NCI-H748 (cell line): ENCODE results near the gene CTTN.
A peak's percentile ranks its signal among the peaks of the same experiment; 100 is the strongest.
"Not testable (repeated sequence)": the region's sequence is repeated elsewhere in the genome, so short reads cannot be mapped to it uniquely, and the experiment has no call there.

ENCODE experiments used
- DNase-seq: peaks from one replicate; lab custom pipeline; 2025; ENCODE audit not compliant: unreplicated experiment; lab: John Stamatoyannopoulos, UW

The CTTN gene

DNA sequence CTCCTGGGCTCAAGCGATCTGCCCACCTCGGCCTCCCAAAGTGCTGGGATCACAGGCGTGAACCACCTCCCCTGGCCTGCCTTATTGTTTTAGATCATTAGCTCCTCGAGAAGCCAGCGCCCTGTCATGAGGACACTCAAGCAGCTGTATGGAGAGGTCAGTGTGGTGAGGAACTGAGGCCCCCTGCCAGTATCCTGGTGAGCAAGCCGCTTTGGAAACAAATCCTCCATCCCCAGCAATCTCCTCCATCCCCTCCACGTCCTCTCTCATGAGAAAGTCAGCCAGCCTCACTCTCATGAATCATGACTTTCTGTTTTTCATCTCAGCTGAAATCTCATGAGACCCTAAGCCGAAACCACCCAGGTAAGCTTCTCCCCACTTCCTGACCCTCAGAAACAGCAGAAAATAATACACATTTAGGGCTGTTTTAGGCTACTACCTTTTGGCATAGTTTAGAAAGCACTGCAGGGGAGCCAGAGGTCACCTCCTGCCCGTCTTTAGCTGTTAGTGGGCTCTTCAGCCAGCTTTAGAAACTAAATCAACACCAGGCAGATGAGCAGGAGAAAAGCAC, 56.0 kb downstream of the CTTN start:
- DNase-seq = no peak

DNA sequence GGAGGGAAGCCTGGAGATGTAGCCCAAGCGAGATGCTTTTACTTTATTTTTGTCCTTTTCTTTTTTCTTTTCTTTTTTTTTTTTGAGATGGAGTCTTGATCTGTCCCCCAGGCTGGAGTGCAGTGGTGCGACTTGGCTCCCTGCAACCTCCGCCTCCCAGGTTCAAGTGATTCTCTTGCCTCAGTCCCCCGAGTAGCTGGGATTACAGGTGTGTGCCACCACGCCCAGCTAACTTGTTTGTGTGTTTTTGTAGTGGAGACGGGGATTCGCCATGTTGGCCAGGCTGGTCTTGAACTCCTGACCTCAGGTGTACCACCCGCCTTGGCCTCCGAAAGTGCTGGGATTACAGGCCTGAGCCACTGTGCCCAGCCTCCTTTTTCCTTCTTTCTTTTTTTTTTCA, 56.5 kb downstream of the CTTN start:
- DNase-seq = not testable (repeated sequence)

- DNase-seq = no peak
These were observed 57.0 kb downstream of the CTTN start for GRCh38 chr11:70455354-70455753.

DNA sequence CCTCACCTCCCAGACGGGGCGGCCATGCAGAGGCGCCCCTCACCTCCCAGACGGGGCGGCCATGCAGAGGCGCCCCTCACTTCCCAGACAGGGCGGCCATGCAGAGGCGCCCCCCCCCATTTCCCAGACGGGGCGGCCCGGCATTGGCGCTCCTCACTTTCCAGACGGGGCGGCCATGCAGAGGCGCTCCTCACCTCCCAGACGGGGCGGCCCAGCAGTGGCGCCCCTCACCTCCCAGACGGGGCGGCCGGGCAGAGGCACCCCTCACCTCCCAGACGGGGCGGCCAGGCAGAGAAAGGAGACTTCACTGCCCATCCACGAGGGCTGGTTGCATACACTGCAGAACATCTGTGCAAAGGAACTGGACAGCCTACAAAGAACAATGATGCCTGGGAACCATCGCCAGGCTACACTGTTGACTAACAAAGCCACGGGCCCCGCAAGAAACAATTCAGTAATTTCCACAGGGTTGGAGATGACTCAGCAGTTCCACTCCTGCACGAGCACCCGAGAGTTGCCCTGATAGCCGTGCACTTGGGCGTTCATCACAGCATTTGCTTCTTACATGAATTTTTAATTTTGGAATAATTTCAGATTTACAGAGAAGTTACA, 58.7 kb downstream of the CTTN start:
- DNase-seq = peak; percentile 25

GRCh38 chr11:70458736-70459135, 60.4 kb downstream of the CTTN start:
- no peak for DNase-seq

DNA sequence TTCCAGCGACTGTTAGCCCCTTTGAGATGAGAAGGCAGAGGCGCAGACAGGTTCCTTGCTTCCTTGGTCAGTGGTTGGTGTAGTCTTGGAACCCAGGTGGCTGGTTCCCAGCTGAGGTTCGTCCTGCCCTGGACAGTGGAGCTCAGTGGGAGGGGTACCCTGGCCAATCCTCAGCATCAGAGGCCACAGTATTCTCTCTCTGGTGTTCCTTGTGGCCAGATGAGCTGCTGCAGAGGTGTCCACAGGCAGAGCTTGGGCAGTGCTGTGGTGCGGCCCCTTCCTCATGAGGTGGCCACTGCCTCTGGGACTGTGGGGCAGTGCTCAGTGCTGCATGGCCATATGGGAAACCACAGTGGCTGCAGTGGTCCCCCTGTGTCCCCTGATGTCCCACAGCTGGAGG, 61.8 kb downstream of the CTTN start:
- DNase-seq = no peak

DNA sequence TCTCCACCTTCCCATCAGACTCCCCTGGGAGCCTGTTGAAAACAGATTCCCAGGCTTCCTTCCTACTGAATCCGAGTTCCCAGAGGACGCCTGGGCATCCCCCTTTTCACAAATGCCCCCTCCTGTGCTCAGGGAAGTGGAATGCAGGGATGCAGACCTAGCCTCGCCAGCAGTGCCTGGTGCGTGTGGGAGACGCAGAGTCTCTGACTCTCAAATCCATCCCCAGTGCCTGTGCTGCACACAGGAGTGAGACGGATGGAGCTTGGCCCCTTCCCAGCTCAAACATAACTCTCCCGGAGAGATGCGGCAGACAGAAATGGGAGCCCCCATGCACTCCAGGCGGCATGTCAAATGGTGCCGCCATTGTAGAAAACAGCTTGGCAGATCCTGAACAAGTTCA, 62.6 kb downstream of the CTTN start:
- no peak for DNase-seq

DNA sequence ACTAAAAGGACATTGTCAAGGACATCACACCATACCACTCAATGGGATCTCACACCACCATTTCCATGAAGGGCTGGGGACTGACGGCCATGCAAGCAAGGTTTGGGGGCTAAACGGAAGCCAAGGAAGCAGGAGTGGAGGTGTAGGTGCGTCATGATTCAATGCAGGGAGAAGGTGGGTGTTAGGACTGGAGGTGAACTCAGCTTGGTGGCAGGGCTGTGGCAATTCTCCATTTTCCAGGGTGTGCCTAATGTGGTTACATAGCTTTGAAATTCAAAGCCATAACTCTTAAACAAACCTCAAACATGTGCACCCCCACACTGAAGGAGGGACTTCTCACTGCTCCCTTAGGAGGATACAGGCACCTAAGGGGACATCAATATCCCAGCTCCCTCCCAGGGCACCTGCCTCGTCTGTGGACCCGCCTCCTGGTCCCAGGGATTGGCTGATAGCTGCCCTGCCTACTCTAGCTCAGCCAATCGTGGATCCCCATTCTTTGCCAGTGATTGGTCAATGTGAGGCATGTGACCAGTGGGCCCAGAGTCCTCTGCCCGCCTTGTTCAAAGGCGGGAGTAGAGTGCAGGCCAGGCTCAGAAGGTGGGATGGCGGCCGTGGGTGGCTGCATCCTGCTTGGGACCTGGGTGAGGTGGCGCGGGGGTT, 64.6 kb downstream of the CTTN start:
- DNase-seq = no peak

- no peak for DNase-seq
These were observed 65.3 kb downstream of the CTTN start for GRCh38 chr11:70463478-70464255.

DNA sequence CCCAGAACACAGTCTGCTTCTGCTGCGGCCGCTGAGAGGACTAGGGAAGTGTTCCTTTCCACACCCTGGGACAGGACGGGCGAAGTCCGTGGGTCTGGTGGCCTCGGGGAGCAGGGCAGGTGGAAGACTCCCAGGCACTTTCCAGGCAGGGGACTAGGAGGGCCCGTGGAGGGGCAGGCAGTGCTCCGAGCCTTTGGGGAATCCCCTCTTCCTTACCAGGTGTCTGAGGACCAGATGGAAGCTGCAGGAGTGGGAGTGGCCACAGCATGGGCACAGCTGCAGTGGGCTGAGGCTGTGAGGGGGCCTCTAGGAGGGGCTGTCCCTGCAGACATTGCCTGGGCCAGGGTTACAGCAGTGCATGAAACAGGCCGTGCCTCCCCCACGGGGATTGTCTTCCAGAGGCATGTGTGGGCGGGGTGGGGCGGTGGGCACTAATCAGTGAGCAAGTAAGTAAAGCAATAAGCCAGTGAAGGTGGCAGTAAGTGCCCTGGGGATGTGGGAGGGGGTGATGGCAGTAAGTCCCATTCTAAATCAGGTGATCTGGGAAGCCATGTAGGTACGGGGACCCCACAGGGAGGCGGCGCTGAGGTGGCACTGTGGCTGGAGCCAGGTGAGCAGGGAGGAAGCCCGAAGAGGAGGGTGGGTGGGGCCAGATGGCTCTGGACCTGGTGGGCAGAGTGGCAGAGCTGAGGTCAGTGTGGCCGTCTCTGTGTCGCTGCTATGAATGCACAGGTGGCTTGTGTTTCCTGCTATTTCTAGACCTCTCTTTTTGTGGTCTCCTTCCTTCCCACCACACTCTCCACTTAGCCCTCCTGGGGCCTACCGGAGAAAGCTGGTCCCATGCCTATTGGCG, 66.4 kb downstream of the CTTN start:
- DNase-seq = no peak

GRCh38 chr11:70466154-70466553, 67.8 kb downstream of the CTTN start:
- DNase-seq = no peak

GRCh38 chr11:70466596-70466995, 68.3 kb downstream of the CTTN start:
- DNase-seq = no peak

- peak; percentile 51 for DNase-seq
These were observed 69.1 kb downstream of the CTTN start for GRCh38 chr11:70467201-70468085.

DNA sequence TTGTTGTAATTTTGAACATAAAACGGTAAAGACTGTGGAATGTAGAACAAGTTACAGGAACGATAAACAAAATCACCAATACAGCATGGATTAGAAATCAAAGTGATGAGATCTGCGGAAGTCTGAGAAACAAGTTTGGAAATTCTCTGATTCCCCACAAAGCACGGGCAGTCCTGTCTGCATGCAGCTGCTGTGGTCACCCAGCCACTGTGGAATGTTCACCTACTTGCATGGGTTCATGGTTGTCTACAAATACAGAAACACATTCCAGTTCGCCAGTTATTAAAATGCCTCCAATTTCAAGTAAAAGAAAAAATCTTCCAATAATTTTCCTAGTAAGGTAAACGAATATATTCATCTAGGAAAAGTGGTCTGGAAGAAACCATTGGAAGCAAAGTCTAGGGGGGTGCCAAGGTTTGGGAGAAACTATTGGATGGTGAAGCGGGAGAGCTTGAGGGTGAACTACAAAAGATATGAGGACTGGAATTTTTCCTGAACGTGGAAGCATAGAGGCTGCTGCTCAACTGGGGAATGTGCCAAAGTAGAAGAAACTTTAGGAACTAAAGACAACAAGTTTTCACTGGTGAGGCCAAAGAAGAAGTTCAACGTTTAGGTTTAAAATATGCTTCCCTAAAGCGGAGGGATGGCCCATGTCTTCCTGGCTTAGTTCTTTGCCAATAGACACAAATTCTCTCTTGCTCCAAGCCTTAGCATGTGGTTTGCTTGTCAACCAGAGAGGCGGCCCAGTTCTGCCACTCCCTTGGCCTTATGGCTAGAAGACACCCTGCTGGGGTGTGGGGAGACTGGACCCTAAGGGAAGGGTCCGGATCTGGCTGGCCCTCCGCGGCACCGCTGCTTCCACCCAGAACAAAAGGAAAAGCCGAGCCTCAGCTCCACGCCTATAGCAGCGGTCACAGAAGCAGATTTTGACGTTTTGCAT, 70.2 kb downstream of the CTTN start:
- no peak for DNase-seq

DNA sequence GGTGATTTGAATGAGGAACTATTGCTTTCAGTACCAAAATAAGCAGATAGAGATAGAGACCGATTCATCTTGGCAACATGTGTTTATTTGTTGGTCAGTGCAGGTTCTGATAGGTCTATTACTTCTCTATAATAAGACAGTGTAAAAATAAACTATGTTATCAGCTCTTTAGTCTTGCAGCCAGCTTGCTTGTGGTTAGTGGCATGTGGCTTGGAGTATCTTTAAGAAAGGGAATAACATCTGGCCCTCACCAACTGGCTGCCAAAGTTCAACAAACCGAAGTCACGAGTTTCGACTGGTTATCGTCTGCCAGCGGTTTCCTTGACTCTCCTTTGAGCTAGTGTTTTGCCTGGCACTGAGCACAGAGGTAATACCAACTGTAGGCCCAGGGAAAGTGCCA, 71.8 kb downstream of the CTTN start:
- no peak for DNase-seq

- DNase-seq = peak; percentile 28
These were observed 72.9 kb downstream of the CTTN start for GRCh38 chr11:70471254-70471653.

DNA sequence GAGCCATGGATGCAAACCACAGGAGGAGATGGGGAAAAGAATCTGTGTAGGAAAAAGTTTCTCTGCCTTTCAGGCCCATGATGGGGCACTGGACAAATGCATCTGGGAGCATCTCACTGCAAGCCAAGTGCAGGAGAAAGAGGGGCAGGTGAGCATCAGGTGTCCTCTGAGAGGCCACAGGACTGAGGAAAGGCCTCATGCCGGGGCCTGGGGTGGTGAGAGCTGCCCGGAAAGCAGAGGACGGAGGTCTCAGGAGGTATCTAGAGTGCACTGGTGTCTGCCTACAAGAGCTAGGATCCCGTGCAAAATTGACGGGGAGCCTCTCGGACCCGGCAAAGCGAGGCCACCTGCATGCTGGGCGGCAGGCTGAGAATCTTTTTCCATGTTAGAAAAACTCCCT, 73.9 kb downstream of the CTTN start:
- DNase-seq = no peak

GRCh38 chr11:70473186-70473872, 75.0 kb downstream of the CTTN start:
- DNase-seq = no peak
